K562 (cell line): Measurements from ENCODE around the gene HES4.

Experiments
- NFIC ChIP-seq: fragments of 450-650 bp; IDR thresholded peaks from 2 replicates; pipeline ENCODE4 v1.6.1; 2017; ENCODE audit warnings: mild to moderate bottlenecking, inconsistent platforms
- SMAD1 ChIP-seq: fragments of 150-350 bp; IDR thresholded peaks from 2 replicates; pipeline ENCODE4 v1.6.1; 2014; ENCODE audit warnings: low read length, low read depth; ENCODE audit not compliant: partially characterized antibody
- ZZZ3 ChIP-seq: fragments of 450-650 bp; IDR thresholded peaks from 2 replicates; pipeline ENCODE4 v1.6.1; 2016; ENCODE audit warnings: antibody characterized with exemption, mild to moderate bottlenecking, moderate library complexity
- TF ChIP-seq, protein P1 (sequence below): fragments of 250-450 bp; sonication (Bioruptor Pico); IDR thresholded peaks from 2 replicates; pipeline ENCODE4 v1.8.0; 2022; ENCODE audit warnings: inconsistent platforms, mild to moderate bottlenecking, moderate library complexity, borderline replicate concordance

DNA sequence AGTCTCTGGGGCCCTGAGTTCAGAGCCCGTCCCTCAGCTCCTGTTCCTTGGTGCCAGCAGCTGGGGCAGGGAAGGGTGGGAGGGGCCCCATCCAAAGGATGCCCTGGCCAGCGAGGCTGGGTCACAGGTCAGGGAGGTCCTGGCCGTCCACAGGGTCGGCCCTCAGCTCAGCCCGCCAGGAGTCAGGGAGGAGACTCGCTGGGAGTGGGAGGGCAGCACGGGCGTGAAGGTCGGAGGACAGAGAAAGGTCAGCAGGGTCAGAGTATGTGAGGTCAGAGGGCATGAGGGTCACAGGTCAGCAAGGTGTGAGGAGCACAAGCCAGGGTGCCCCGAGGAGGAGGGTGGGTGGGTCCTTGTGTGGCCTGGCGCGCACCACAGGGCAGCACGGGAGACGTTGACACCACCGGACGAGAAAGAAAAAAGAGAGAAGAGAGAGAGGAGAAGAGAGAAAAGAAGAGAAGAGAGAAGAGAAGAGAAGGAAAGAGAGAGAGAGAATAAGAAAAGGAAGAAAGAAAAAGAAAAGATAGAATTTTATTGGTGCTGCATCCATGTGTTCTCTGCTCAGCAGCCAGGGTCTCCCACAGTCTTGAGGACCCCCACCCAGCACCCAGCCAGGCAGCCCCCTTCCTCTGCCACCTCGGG lies 25.1 kb downstream of the HES4 start:
- TF ChIP-seq NFIC (no peak), ZZZ3 (no peak), SMAD1 (no peak)
- TF ChIP-seq, protein P1, sequence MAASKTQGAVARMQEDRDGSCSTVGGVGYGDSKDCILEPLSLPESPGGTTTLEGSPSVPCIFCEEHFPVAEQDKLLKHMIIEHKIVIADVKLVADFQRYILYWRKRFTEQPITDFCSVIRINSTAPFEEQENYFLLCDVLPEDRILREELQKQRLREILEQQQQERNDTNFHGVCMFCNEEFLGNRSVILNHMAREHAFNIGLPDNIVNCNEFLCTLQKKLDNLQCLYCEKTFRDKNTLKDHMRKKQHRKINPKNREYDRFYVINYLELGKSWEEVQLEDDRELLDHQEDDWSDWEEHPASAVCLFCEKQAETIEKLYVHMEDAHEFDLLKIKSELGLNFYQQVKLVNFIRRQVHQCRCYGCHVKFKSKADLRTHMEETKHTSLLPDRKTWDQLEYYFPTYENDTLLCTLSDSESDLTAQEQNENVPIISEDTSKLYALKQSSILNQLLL (CRISPR knock-in tag) = no peak
